Left cardiac atrium (tissue), 4 donors: ENCODE results near the gene IL37. TPM values are rescaled to one million over a fixed set of nuclear protein-coding genes. Genes with fewer than 3 reads are reported as not detected.

ENCODE experiments used
- ATAC-seq, 2 donors: fragments of 200-7000 bp; cut with Tn5 transposase; one replicate each; pipeline ENCODE4 v1.9.1; 2020; ENCODE audit warnings: mild to moderate bottlenecking in 2 of 2, moderate library complexity in 2 of 2
- DNase-seq: peaks from one replicate; pipeline ENCODE4 v3.0.0-alpha.2; 2020
- intact Hi-C, 2 donors: fragments of 100-400 bp; cut with DNase I; formaldehyde crosslinking; loops; one replicate each; pipeline versions ENCODE4 v1.14.1 to v1.15.1; 2022 to 2023
- long read RNA-seq: library from polyadenylated mRNA; unstranded; transcript quantifications from one replicate; pipeline ENCODE4 v2.0.0, GENCODE V29; 2021
- total RNA-seq, 2 donors: library from RNA; stranded (reverse); fragmentation: NEBNext Ultra II Directional; extraction: Animal tissue kit (Norgen Biotek cat#: 25700); gene quantifications; one replicate each; pipeline ENCODE4 v1.2.1, GENCODE V29; 2021
- donor health status: DM: no; HTN: yes; CAD: no.
- donor health status: DM: no; HTN: yes; CAD: no; lungs with severe emphysema.
- donor health status: DM: yes; HTN: yes; CAD: no.
- donor health status: Dilated cardiomyopathy.

The IL37 gene, protein sequence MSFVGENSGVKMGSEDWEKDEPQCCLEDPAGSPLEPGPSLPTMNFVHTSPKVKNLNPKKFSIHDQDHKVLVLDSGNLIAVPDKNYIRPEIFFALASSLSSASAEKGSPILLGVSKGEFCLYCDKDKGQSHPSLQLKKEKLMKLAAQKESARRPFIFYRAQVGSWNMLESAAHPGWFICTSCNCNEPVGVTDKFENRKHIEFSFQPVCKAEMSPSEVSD
- not detected for total RNA-seq
- long read RNA-seq: 0 reads

DNA sequence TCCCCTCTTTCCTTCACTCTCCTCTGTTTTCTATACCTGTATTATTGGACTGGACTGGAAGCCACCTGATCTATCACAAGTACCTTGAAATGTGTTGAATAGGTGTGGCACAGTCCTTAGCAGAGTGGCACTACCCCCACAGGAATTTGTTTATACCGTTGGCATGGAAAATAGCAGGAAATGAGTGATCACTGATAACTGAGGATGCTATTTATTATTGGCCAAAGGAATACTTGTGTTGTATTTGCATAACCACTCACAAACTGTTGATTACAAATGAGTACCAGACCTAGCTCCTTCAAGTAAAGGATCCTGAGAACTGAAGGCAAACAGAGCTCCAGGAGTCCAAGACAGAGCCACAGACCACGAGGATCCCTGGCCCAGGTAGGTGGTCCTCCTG lies at the start of gene IL37:
Gene IL37 (plus strand): TSS at position 301 of the 400 bp plus-strand sequence. CDS start 1,848 bp downstream, outside the sequence.
- intact Hi-C loops: no loop called here
- DNase-seq (no peak), ATAC-seq (no peak)

DNA sequence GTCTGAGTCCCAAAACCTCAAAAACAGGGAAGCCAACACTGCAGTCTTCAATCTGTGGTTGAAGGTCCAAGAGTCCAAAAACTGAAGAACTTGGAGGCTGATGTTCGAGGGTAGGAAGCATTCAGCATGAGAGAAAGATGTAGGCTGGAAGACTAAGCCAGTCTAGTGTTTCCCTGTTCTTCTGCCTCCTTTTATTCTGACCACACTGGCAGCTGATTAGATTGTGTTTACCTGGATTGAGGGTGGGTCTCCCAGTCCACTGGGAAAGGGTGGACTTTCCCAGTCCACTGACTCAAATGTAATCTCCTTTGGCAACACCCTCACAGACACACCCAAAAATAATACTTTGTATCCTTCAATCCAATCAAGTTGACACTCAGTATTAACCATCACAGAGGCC lies 46.9 kb upstream of the IL37 start:
- DNase-seq (no peak), ATAC-seq (no peak)
- intact Hi-C loops: no loop called here

DNA sequence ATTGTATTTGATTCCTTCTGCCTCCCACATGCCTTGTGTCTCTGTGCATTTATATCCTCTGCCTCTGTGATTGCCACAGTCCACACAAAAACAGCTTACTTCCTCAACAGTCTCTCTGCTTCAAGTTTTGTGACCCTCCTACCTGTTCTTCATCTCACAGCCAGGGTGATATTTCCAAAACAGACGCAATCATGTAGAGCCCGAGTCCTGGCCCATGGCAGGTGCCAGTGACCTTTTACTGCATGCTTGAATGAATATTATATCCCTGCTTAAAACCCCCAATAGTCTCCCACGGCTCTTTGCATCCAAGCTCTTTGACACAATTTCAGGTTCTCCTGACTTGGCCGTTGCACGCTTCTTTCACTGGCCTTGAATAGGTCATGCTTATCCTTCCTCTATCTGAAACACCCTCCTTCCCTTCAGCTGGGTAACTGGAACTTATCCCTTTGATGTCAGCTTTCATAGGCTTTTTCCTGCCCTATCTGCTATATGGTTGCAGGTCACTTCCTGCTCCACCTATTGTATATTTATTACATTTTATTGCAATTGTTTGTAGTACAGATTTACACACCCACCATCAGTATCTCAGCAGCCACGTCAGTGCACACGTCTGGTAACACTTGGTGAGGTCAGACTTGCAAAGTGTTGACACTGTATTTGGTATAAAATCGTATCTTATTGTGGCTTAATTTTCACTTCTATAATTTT lies 44.7 kb upstream of the IL37 start:
- ATAC-seq (no peak), DNase-seq (no peak)
- intact Hi-C loops: no loop called here

DNA sequence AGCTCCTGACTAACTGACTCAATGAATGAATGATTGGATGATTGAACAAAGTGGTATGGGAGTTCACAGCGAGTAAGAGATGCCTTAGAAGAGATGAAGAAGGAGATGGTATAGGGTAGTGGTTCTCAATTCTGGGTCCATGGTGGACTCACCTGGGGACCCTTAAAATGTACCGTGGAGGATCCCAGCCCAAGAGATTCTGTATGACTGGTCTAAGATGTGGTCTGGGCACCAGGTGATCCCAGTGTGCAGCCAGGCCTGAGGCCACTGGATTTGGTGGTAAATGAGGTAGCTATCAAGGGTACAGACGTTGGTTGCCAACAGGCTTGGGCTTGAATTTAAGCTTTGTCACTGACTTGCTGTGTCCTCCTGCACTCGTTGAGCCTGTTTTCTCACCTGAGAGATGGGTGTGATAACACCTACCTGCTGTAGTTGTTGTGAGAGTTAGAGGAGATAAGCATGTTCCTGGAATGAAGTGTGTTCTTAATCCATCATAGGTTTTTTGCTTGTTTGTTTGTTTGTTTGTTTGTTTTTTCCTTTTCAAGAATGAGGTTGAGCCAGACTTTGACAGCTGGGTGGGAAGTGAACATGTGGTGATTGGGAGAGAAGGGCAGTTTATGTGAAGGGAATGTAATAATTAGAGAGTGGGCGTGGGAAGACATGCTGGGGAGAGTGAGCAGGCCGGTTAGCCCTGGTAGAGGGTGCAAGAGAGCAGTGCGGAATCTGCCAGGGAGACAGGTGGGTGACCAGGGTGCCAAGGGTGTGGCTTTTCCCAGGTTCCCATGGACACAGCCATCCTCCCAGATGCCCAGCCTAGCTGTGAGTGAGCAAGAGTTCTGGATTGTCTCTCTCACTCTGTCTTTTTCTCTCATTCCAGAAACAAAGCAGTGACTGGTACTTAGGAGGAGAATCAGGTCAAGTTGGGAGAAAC lies 43.0 kb upstream of the IL37 start:
- intact Hi-C loops: no loop called here

DNA sequence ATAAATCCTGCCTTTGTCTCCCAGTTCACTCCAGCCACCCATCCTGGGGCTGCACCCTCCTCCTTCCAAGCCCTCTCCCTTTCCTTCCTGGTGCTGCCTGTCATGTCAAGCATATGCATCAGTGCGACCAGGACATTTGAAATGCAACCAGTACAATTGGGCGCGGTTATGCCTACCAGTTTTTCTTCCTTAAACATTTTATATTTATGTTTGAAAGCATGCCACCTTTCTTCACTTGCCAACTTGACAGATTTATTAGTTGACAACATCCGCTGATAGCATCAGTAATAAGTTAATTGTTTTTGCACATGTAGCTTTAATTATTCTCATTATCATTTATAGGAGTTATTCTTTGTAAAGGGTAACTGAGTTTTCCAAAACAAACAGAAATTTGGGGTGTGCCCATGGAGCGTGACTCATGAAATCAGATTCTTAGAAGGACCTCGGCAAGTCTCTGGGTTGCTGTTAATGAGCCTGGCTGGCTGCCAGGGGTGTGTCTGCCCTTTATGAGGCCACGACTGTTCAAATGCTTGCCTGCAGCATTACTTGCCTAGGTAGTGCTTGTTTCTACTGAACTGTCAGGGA lies 41.6 kb upstream of the IL37 start:
- ATAC-seq: peak; percentile 65 to 88
- intact Hi-C loops: no loop called here

More for the DNA sequence above, 43.0 kb upstream of the IL37 start:
- ATAC-seq (no peak), DNase-seq (no peak)

DNA sequence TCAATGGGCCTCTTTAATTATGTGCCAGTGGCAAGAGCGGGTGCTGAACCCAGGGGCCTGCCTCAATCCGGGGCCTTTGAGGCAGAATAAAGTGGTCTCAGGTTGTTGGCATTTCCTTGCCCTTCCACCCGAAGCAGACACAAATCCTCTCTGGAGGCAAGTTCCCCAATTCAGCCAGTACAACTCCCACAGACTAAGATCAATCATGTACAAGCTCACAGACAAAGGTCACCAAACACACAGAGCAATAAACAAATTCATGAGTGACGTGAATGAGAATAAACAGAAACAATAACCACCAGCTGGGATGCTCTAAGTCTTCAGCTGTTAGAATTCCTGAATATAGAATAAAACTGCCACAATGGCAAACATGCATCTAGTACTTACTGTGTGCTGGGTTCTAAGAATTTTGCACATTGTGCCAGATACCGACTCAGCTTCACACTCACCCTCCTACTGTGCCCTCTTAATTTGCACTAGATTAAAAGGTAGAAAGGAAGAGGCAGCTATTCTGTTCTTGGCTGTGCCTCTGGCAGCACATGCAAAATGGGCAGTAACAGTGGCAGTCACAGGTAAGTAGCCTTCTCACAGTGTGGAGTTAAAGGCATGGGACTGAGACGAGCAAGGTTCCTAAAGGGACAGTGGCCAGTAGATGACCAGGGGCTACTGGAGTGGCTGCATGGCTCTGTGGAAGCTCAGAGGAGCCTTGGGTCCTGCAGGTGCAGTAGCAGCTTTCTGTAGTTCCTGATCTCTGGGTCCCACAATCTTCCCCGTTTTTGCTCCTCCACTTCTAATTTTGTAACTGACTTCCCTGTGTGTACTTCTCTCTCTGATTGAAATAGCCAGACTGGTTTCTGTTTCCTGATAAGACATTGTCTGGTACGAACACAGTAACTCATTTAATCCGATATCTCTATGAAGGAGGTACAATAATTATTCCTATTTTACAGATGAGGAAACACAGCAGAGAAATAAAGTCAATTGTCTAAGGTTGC lies 39.8 kb upstream of the IL37 start:
- DNase-seq (no peak), ATAC-seq (no peak)
- intact Hi-C loops: no loop called here

More for the DNA sequence above, 41.6 kb upstream of the IL37 start:
- DNase-seq: peak; percentile 89

DNA sequence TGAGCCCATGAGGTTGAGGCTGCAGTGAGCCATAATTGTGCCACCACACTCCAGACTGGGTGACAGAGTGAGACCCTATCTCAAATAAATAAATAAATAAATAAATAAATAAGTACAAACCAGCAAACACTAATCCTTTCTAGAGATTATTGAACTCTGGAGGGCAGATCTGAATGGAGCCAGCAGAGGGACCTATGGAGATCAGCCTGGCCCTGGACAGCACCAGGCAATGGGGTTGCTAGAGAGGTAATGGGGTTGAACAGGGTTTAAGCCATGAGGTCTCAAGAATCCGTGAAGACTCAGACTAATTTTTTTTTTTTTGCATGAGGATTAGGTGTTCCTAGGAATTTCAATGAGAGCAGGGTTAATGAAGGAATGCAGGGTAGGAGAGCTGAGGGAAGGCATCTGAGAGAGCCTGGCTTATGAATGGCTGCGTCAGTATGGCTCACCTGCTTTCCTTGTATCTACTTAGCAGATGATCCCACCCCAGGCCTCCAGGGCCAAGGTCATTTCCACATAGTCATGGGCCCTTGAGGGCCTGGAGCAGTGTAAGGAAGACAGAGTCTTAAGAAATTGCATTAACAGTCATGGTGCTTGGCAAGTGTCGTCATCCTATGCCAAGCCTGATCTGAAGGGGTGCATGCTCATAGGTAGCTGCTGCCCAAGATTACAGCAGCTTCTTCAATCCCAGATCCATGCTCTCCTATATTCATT lies 34.6 kb upstream of the IL37 start:
- intact Hi-C loops: no loop called here
- ATAC-seq (no peak), DNase-seq (no peak)

DNA sequence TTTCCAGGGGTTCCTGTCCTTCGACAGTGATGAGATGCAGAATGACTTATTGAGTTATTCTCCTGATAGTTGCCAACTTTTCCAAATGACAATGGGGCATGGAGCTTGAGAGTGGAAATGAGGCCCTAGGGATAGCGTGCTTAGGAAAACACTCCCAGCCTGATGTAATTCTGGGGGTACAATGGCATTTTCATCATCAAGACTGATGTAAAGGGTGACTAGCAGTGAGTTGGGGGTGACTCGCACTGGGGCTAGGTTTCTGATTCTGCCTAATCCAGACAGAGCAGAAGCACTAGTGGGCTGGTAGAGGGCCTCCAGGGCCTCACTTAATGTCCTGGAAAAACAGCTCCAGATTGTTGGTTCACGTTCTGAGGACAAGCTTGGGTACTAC lies 34.0 kb upstream of the IL37 start:
- ATAC-seq: no peak
- DNase-seq: no peak
- intact Hi-C loops: no loop called here

DNA sequence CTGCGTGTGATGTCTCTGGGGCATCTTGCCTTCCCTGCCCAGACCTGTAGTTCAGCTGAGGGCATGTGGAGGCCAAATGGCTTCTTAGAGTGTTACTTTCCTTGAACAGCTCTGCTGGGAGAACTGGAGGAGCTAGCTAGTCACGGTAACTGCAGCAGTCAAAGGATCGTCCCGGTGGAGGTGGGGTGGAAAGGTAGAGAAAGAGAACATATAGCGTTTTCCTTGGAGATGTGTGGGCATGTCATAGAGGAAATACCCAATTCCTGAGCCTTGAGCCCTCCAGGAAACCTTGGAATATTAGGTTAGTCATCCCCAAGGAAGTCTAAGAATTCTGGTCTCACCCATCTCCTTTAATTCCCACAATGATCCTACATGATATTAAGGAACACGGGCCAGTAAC lies 33.5 kb upstream of the IL37 start:
- intact Hi-C loops: no loop called here
- no peak for DNase-seq
- ATAC-seq: no peak

DNA sequence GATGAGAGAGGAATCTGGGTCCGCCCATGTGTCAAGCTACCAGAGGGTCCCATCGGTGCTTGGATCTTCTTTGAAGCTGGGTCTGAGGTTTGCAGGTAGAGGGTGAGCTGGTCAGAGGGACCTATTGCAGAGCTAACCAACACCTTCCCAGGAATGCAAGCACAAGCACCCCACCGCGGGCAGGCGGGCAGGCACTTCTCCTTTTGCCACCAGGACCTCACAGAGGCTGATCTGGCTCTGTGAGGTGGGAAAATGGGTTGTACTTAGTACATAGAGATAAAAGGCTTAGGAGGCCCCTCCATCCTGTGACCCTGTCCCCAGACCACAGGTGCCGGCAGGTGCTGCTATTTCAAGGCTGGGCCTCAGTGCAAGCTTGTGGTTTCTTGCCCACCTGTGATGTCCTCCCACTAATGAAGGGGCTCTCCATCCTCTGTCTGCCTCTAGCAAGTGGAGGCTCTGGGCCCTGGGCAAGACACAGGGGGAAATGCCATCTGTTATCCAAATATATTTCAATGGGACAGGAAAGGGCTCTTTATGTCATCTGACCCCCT lies 31.4 kb upstream of the IL37 start:
- intact Hi-C loops: no loop called here
- no peak for ATAC-seq
- DNase-seq: no peak

DNA sequence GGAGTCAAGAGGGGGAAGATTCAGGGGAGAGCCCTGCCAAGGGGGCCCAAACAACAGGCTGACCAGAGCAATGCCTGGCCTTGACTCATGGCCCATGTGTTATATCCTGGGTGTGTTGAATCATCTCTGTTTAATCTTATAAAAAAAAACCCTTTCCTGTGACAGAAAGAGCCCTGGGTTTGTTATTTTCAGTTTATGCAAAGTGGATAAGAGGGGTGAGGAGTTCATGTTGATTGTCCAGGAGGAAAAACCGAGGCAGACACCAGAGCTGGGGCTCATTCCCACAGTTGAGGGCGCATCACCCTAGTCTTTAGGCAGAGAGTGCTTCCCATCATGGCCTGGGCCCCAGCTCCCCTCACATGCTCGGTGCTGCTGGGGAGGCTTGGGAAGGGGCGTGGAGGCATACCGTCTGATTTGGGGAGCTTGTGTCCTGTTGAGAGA lies 30.9 kb upstream of the IL37 start:
- intact Hi-C loops: no loop called here
- ATAC-seq (no peak), DNase-seq (no peak)

DNA sequence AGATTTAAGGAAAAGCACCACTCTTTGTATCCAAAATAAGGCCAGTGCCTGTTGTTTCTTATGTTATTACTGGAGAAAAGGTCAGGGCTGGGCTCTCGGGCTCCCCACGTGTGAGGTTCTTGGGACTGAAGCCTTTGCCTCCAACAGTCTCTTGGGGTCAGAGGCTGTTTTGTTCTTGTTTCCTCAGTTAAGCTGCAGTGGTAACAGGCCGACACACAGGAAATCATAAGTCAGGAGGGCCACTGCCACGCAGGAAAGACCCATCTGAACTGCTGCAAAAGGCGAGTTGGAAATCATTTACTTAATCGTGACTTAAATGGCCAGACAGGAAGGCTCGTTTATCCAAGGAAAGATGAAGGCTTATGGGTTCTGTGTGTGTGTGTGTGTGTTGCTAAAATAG lies 30.3 kb upstream of the IL37 start:
- intact Hi-C loops: no loop called here
- DNase-seq (no peak), ATAC-seq (no peak)

DNA sequence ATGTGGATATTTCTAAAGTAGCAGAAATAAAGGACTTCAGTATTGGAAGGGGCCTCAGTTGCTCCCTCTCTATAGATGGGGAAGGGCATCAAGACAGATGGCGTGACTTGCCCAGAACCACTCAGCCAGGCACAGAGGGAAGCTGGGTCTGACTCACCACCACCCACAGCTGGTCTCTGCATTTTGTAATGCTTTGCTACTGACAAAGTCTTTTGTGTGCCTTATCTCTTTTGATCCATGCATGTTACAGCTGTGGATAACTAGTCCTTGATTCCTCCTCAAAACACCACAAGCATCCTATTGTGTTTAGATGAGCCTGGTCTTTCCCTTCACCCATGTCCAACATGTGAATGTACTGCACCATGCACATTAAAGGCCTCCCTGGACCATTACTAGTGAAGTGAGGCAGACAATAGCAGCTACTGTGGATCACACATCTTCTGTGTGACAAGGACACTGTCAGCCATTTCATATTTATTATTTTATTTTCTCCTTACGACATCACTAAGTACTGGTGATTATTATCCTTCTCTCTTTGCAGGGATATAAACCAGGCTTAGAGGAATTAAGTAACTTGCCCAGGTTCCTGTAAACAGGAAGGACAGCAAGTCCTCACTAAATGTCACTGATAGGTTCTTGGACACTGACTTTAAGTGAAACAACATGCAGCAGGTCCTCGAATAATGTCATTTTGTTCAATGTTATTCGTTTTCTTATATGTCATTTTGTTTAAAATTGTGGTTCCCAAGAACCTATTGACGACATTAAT lies 29.6 kb upstream of the IL37 start:
- DNase-seq: no peak

DNA sequence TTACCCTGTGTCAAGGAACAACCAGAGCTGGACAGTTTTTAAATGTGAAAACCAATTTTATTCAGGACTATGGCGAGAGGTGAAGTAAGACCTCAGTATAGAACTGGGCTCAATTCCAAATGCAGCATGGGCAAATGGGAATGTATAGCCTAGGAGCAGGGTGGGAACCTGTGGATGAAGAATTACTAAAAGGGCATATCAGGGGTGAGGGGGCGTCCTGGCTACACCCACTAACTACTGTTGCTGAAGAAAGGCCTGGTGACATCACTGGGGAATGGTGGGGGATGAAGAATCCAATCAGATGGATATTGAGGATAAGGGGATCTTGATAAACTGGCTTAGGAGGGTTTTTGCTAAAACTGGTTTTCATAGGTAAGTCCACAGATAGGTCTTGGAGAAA lies 27.3 kb upstream of the IL37 start:
- ATAC-seq (no peak), DNase-seq (no peak)
- intact Hi-C loops: no loop called here

More for the DNA sequence above, 29.6 kb upstream of the IL37 start:
- peak in 1 of 2 donors; percentile 67 for ATAC-seq
- intact Hi-C loops: no loop called here

DNA sequence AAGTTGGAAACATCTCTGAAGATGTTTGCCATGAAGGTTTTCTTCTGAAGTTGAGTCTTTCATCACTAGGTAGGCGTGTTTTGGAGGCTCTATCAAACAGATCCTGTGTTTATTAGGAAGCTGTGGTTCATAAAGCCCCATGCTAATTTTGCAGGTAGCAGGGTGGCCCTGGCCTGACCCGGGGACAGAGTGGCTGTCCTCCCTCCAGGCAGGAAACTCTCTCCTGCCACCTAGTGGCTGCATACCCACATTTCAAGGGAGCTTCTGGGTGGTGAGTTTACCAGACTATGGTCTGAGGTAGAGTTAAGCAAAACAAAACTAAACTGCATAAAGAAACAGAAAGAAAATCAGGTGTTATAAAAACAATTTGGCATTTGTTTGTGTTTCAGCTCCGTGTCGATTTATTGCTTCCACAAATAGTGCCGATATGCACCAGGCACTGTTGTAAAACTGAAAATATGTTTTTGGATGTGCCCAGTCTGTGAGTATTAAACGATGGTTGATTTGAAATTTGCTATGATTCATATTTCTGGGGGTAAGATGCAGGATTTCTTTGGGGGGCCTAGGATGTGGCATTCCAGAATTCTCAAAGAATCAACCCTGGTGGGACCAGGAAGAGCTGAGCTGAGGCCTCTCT lies 26.0 kb upstream of the IL37 start:
- ATAC-seq (peak; percentile 41 to 55), DNase-seq (no peak)
- intact Hi-C loops: loop anchor here in 1 of 2 donors (5.0 kb wide), 1 partner anchor 138 kb away; no protein-coding TSS in a partner anchor

DNA sequence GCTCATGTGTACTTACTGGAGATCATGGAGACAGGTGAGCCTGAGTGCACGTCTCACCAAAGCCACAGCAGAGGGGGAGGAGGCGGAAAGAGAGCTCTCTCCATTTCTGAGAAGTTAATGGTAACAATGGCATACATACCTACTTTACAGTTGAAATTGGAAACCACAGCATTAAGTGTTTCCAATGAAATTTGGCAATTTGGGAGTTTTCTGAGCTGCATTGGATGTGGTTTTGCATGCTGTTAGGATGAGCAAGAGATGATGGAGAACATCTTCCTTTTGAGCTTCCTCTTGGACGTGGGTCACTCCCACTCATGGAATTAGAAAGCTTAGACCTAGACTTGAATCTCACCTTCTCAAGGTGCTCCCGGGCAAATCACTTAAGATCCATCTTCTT lies 25.5 kb upstream of the IL37 start:
- DNase-seq (no peak), ATAC-seq (no peak)
- intact Hi-C loops: loop anchor here in 1 of 2 donors (5.0 kb wide), 1 partner anchor 138 kb away; no protein-coding TSS in a partner anchor
